ENCODE results near the gene ACVR1. TPM values are rescaled to one million over a fixed set of nuclear protein-coding genes. Genes with fewer than 3 reads are reported as not detected.

The ACVR1 gene
- total and polyA plus RNA-seq, 2 experiments from 2014 or later = 8.9 to 21.5 TPM

DNA sequence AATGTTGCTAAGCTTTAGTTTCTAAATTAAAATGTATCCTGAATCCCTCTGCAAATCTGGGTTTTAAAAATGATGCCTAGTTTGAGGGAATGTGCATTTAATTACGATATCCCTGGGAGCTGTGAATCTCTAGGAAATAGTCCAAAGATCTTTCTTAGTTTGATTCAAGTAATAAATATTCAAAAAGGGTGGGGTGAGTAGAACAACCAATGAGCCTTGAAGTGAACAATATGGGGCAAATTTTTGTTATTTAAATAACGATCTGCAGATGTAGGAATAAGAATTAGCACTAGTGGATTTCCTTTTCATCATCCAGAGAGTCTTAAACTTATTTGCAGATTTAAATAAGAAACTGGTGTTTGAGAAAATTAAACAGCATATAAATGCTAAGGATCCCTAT, 106.3 kb downstream of the ACVR1 start:
- Histone ChIP-seq H3K27me3 (ENCODE audit: insufficient read depth) (no peaks in the 10 kb centered on the region), H3K36me3 (ENCODE audit: insufficient read depth) (peaks cover 5% of the 10 kb centered on the region; the same call in 1 of the 2 replicates), H3K4me3 (no peak overlapping the region), H3K79me2 (replicated peaks; ENCODE audit: insufficient read depth) (no peaks in the 10 kb centered on the region), H2AFZ (no peak overlapping the region), H3K9me2 (ENCODE audit: insufficient read depth) (no peaks in the 10 kb centered on the region), H4K20me1 (replicated peaks; ENCODE audit: insufficient read depth) (no peaks in the 10 kb centered on the region), H3K4me1 (ENCODE audit: insufficient read depth) (peaks cover 18% of the 10 kb centered on the region), H3F3A (replicated peaks; ENCODE audit: low read depth) (no peaks in the 10 kb centered on the region), H3K4me2 (no peak overlapping the region), H3K27ac (ENCODE audit: low read depth) (no peak overlapping the region)
- Mint-ChIP-seq H3K27me3 (ENCODE audit: insufficient read depth, low read depth, poor library complexity) (no peaks in the 10 kb centered on the region), H3K36me3 (ENCODE audit: low read depth) (peaks cover 22% of the 10 kb centered on the region), H3K4me3 (no peak overlapping the region), H3K4me1 (peaks cover 20% of the 10 kb centered on the region), H3K27ac (no peak overlapping the region), H3K9me3 (no peaks in the 10 kb centered on the region)
- TF ChIP-seq NANOG (IDR thresholded peaks at IDR 0.05; ENCODE audit: borderline replicate concordance) = no peak
- no peak for ATAC-seq
- DNase-seq (ENCODE audit: low spot score) = no peak

DNA sequence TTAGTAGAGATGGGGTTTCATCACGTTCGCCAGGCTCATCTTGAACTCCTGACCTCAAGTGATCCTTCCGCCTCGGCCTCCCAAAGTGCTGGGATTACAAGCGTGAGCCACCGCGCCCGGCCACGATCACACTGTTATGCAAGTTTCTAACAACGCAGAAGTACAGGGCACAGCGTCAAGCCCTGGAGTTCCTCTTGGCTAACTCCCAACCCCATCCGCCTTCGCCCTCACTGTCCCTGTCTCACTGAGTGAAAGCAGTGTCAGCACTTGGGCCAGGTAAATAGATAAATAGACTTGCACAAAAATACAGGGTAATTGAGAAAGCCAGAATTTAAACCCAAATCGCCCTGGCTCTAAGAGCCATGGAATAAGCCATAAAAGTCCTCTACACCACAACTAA, 111.7 kb downstream of the ACVR1 start:
- no peak overlapping the region for H2AFZ ChIP-seq
- no peaks in the 10 kb centered on the region for H3K27me3 Mint-ChIP-seq (ENCODE audit: insufficient read depth, low read depth, poor library complexity)
- H3K36me3 ChIP-seq (ENCODE audit: insufficient read depth) = no peaks in the 10 kb centered on the region; the same call in 1 of the 2 replicates
- H3K4me1 Mint-ChIP-seq = peaks cover 24% of the 10 kb centered on the region; the same call in 2 of the 3 replicates
- H3K27ac ChIP-seq (ENCODE audit: low read depth) = no peak overlapping the region
- TF ChIP-seq, protein P1, sequence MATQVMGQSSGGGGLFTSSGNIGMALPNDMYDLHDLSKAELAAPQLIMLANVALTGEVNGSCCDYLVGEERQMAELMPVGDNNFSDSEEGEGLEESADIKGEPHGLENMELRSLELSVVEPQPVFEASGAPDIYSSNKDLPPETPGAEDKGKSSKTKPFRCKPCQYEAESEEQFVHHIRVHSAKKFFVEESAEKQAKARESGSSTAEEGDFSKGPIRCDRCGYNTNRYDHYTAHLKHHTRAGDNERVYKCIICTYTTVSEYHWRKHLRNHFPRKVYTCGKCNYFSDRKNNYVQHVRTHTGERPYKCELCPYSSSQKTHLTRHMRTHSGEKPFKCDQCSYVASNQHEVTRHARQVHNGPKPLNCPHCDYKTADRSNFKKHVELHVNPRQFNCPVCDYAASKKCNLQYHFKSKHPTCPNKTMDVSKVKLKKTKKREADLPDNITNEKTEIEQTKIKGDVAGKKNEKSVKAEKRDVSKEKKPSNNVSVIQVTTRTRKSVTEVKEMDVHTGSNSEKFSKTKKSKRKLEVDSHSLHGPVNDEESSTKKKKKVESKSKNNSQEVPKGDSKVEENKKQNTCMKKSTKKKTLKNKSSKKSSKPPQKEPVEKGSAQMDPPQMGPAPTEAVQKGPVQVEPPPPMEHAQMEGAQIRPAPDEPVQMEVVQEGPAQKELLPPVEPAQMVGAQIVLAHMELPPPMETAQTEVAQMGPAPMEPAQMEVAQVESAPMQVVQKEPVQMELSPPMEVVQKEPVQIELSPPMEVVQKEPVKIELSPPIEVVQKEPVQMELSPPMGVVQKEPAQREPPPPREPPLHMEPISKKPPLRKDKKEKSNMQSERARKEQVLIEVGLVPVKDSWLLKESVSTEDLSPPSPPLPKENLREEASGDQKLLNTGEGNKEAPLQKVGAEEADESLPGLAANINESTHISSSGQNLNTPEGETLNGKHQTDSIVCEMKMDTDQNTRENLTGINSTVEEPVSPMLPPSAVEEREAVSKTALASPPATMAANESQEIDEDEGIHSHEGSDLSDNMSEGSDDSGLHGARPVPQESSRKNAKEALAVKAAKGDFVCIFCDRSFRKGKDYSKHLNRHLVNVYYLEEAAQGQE (IDR thresholded peaks at IDR 0.05; ENCODE audit: unreplicated experiment) = no peak
- TF ChIP-seq EZH2 (IDR thresholded peaks at IDR 0.05; ENCODE audit: low read depth, unreplicated experiment) = no peak
- TF ChIP-seq JUNB (IDR thresholded peaks at IDR 0.05; ENCODE audit: unreplicated experiment) = no peak
- TF ChIP-seq, protein P2, sequence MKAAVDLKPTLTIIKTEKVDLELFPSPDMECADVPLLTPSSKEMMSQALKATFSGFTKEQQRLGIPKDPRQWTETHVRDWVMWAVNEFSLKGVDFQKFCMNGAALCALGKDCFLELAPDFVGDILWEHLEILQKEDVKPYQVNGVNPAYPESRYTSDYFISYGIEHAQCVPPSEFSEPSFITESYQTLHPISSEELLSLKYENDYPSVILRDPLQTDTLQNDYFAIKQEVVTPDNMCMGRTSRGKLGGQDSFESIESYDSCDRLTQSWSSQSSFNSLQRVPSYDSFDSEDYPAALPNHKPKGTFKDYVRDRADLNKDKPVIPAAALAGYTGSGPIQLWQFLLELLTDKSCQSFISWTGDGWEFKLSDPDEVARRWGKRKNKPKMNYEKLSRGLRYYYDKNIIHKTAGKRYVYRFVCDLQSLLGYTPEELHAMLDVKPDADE (IDR thresholded peaks at IDR 0.05) = no peak
- TF ChIP-seq CREB1 (CRISPR knock-in tag; IDR thresholded peaks at IDR 0.05; ENCODE audit: low read depth) = no peak
- TF ChIP-seq NANOG (IDR thresholded peaks at IDR 0.05; ENCODE audit: borderline replicate concordance) = no peak
- no peak for TF ChIP-seq POLR2AphosphoS5 (IDR thresholded peaks at IDR 0.05; ENCODE audit: low read depth)
- TF ChIP-seq, protein P3, sequence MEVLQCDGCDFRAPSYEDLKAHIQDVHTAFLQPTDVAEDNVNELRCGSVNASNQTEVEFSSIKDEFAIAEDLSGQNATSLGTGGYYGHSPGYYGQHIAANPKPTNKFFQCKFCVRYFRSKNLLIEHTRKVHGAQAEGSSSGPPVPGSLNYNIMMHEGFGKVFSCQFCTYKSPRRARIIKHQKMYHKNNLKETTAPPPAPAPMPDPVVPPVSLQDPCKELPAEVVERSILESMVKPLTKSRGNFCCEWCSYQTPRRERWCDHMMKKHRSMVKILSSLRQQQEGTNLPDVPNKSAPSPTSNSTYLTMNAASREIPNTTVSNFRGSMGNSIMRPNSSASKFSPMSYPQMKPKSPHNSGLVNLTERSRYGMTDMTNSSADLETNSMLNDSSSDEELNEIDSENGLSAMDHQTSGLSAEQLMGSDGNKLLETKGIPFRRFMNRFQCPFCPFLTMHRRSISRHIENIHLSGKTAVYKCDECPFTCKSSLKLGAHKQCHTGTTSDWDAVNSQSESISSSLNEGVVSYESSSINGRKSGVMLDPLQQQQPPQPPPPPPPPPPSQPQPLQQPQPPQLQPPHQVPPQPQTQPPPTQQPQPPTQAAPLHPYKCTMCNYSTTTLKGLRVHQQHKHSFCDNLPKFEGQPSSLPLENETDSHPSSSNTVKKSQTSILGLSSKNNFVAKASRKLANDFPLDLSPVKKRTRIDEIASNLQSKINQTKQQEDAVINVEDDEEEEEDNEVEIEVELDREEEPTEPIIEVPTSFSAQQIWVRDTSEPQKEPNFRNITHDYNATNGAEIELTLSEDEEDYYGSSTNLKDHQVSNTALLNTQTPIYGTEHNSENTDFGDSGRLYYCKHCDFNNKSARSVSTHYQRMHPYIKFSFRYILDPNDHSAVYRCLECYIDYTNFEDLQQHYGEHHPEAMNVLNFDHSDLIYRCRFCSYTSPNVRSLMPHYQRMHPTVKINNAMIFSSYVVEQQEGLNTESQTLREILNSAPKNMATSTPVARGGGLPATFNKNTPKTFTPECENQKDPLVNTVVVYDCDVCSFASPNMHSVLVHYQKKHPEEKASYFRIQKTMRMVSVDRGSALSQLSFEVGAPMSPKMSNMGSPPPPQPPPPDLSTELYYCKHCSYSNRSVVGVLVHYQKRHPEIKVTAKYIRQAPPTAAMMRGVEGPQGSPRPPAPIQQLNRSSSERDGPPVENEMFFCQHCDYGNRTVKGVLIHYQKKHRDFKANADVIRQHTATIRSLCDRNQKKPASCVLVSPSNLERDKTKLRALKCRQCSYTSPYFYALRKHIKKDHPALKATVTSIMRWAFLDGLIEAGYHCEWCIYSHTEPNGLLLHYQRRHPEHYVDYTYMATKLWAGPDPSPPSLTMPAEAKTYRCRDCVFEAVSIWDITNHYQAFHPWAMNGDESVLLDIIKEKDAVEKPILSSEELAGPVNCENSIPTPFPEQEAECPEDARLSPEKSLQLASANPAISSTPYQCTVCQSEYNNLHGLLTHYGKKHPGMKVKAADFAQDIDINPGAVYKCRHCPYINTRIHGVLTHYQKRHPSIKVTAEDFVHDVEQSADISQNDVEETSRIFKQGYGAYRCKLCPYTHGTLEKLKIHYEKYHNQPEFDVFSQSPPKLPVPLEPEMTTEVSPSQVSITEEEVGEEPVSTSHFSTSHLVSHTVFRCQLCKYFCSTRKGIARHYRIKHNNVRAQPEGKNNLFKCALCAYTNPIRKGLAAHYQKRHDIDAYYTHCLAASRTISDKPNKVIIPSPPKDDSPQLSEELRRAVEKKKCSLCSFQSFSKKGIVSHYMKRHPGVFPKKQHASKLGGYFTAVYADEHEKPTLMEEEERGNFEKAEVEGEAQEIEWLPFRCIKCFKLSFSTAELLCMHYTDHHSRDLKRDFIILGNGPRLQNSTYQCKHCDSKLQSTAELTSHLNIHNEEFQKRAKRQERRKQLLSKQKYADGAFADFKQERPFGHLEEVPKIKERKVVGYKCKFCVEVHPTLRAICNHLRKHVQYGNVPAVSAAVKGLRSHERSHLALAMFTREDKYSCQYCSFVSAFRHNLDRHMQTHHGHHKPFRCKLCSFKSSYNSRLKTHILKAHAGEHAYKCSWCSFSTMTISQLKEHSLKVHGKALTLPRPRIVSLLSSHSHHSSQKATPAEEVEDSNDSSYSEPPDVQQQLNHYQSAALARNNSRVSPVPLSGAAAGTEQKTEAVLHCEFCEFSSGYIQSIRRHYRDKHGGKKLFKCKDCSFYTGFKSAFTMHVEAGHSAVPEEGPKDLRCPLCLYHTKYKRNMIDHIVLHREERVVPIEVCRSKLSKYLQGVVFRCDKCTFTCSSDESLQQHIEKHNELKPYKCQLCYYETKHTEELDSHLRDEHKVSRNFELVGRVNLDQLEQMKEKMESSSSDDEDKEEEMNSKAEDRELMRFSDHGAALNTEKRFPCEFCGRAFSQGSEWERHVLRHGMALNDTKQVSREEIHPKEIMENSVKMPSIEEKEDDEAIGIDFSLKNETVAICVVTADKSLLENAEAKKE (CRISPR knock-in tag; IDR thresholded peaks at IDR 0.05) = no peak
- no peaks in the 10 kb centered on the region for H3K79me2 ChIP-seq (replicated peaks; ENCODE audit: insufficient read depth)
- no peak overlapping the region for H3K4me3 Mint-ChIP-seq
- H4K20me1 ChIP-seq (replicated peaks; ENCODE audit: insufficient read depth) = no peaks in the 10 kb centered on the region
- H3K27ac Mint-ChIP-seq = no peak overlapping the region
- no peak overlapping the region for H3K4me2 ChIP-seq
- peaks cover 15% of the 10 kb centered on the region for H3K4me1 ChIP-seq (ENCODE audit: insufficient read depth)
- no peaks in the 10 kb centered on the region for H3K27me3 ChIP-seq (ENCODE audit: insufficient read depth)
- no peak overlapping the region for H3K4me3 ChIP-seq
- no peaks in the 10 kb centered on the region for H3K9me3 Mint-ChIP-seq
- no peaks in the 10 kb centered on the region for H3F3A ChIP-seq (replicated peaks; ENCODE audit: low read depth)
- H3K36me3 Mint-ChIP-seq (ENCODE audit: low read depth) = peaks cover 27% of the 10 kb centered on the region
- ATAC-seq (no peak), DNase-seq (ENCODE audit: low spot score) (no peak)
- H3K9me2 ChIP-seq (ENCODE audit: insufficient read depth) = no peaks in the 10 kb centered on the region

Data from GM23338 (cell line).